IMR-90 (cell line): ENCODE data around the gene SAMD9. TPM values are rescaled to one million over a fixed set of nuclear protein-coding genes. Genes with fewer than 3 reads are reported as not detected.

Experiments used
- ATAC-seq: fragments of 200-7000 bp; cut with Tn5 transposase; 2 replicates; pipeline ENCODE4 v1.9.1; 2020; ENCODE audit warnings: low read depth, mild to moderate bottlenecking, moderate library complexity
- BruUV-seq: library from RNA; stranded (reverse); fragments of 400-500 nt; replicated peaks from 2 replicates; lab custom pipeline; 2021; lab: Mats Ljungman, UMichigan
- CTCF ChIA-PET: fragments of 300-600 bp; formaldehyde crosslinking; extraction: SDS; loops from one replicate; lab custom pipeline; 2021; ENCODE audit warnings: antibody characterized with exemption; lab: Yijun Ruan, JAX
- POLR2A ChIA-PET: fragments of 300-600 bp; sonication (Branson Sonifier 250); formaldehyde crosslinking; loops from one replicate; lab custom pipeline; 2022; ENCODE audit warnings: antibody characterized with exemption; ENCODE audit not compliant: unreplicated experiment; lab: Charles Lee
- DNase-seq: peaks from one replicate; pipeline ENCODE4 v3.0.0; 2013
- H2AFZ ChIP-seq: replicated peaks from 2 replicates; pipeline ENCODE3; 2013; ENCODE audit warnings: low read length, mild to moderate bottlenecking; ENCODE audit not compliant: poor library complexity
- H2AK5ac ChIP-seq: 2 replicates; pipeline ENCODE4 v1.6.1; 2013; ENCODE audit warnings: low read depth, low read length, inconsistent platforms
- H2AK9ac ChIP-seq: replicated peaks from 2 replicates; pipeline ENCODE3; 2013; ENCODE audit warnings: mild to moderate bottlenecking, low read depth, low read length, moderate library complexity; ENCODE audit not compliant: poor library complexity
- H2BK120ac ChIP-seq: 2 replicates; pipeline ENCODE4 v1.6.1; 2013; ENCODE audit warnings: low read depth, low read length, inconsistent platforms
- H2BK15ac ChIP-seq: 3 replicates; pipeline ENCODE4 v1.6.1; 2013; ENCODE audit warnings: low read depth, low read length, inconsistent platforms
- H2BK20ac ChIP-seq: 2 replicates; pipeline ENCODE4 v1.6.1; 2013; ENCODE audit warnings: low read depth, mild to moderate bottlenecking, inconsistent platforms, low read length, moderate library complexity
- H2BK5ac ChIP-seq: 2 replicates; pipeline ENCODE4 v1.6.1; 2013; ENCODE audit warnings: mild to moderate bottlenecking, low read depth, low read length, inconsistent platforms; ENCODE audit not compliant: poor library complexity, severe bottlenecking
- H3K14ac ChIP-seq: replicated peaks from 2 replicates; pipeline ENCODE4 v1.6.1; 2013; ENCODE audit warnings: low read depth, low read length, inconsistent platforms
- H3K18ac ChIP-seq: 2 replicates; pipeline ENCODE4 v1.6.1; 2013; ENCODE audit warnings: low read depth, low read length, control low read depth
- H3K23ac ChIP-seq: 2 replicates; pipeline ENCODE4 v1.6.1; 2013; ENCODE audit warnings: low read depth, low read length, inconsistent platforms
- H3K27ac ChIP-seq: 2 replicates; pipeline ENCODE4 v1.5.1; 2013; ENCODE audit warnings: mild to moderate bottlenecking, control low read depth, low read length; ENCODE audit not compliant: insufficient read depth
- H3K27me3 ChIP-seq: 2 replicates; pipeline ENCODE4 v1.6.1; 2013; ENCODE audit warnings: low read length; ENCODE audit not compliant: control insufficient read depth, insufficient read depth
- H3K36me3 ChIP-seq: 2 replicates; pipeline ENCODE4 v1.6.1; 2013; ENCODE audit warnings: low read length, mixed read lengths; ENCODE audit not compliant: control insufficient read depth, insufficient read depth
- H3K4ac ChIP-seq: 2 replicates; pipeline ENCODE4 v1.6.1; 2013; ENCODE audit warnings: low read depth, low read length, inconsistent platforms
- H3K4me1 ChIP-seq: 2 replicates; pipeline ENCODE4 v1.6.1; 2013; ENCODE audit warnings: low read length, mixed read lengths; ENCODE audit not compliant: control insufficient read depth, insufficient read depth
- H3K4me2 ChIP-seq: 2 replicates; pipeline ENCODE4 v1.6.1; 2013; ENCODE audit warnings: low read depth, mild to moderate bottlenecking, control low read depth, low read length, moderate library complexity
- H3K4me3 ChIP-seq: 2 replicates; pipeline ENCODE4 v1.5.1; 2013; ENCODE audit warnings: low read depth, mild to moderate bottlenecking, control low read depth, low read length, moderate library complexity; ENCODE audit not compliant: insufficient read depth
- H3K56ac ChIP-seq: 2 replicates; pipeline ENCODE4 v1.6.1; 2013; ENCODE audit warnings: low read length, inconsistent platforms; ENCODE audit not compliant: insufficient read depth; ENCODE audit errors: extremely low read depth
- H3K79me1 ChIP-seq, 2 experiments: 2 replicates each; pipeline ENCODE4 v1.6.1; 2013; ENCODE audit warnings: low read length in 2 of 2, inconsistent platforms in 1 of 2, low read depth in 1 of 2
- H3K9ac ChIP-seq: 2 replicates; pipeline ENCODE4 v1.6.1; 2013; ENCODE audit warnings: low read depth, low read length, control low read depth
- H3K9me1 ChIP-seq: 2 replicates; pipeline ENCODE4 v1.6.1; 2013; ENCODE audit warnings: low read length, inconsistent platforms; ENCODE audit not compliant: insufficient read depth
- H3K9me3 ChIP-seq: 2 replicates; pipeline ENCODE4 v1.6.1; 2013; ENCODE audit warnings: low read length; ENCODE audit not compliant: control insufficient read depth, insufficient read depth
- H4K20me1 ChIP-seq: 2 replicates; pipeline ENCODE4 v1.6.1; 2013; ENCODE audit warnings: low read length, inconsistent platforms; ENCODE audit not compliant: insufficient read depth
- H4K5ac ChIP-seq: 2 replicates; pipeline ENCODE4 v1.6.1; 2013; ENCODE audit warnings: mild to moderate bottlenecking, low read depth, low read length, control low read depth
- H4K8ac ChIP-seq, 2 experiments: 2 replicates each; pipeline ENCODE4 v1.6.1; 2013; ENCODE audit warnings: low read depth in 2 of 2, low read length in 2 of 2, control low read depth in 1 of 2, inconsistent platforms in 1 of 2
- H4K91ac ChIP-seq: 2 replicates; pipeline ENCODE4 v1.6.1; 2013; ENCODE audit warnings: low read depth, low read length, inconsistent platforms; ENCODE audit not compliant: insufficient read depth
- CEBPB ChIP-seq: IDR thresholded peaks from 2 replicates; pipeline ENCODE4 v1.6.1; 2012; ENCODE audit warnings: low read depth, low read length, improper control_type of control experiment
- CHD1 ChIP-seq: IDR thresholded peaks from 2 replicates; pipeline ENCODE4 v1.6.1; 2012; ENCODE audit warnings: low read depth, low read length, improper control_type of control experiment
- MXI1 ChIP-seq: IDR thresholded peaks from 2 replicates; pipeline ENCODE4 v1.6.1; 2012; ENCODE audit warnings: low read depth, mild to moderate bottlenecking, low read length, moderate library complexity, borderline replicate concordance
- RAD21 ChIP-seq: IDR thresholded peaks from 2 replicates; pipeline ENCODE4 v1.6.1; 2012; ENCODE audit warnings: low read length, improper control_type of control experiment
- RCOR1 ChIP-seq: IDR thresholded peaks from 2 replicates; pipeline ENCODE4 v1.6.1; 2012; ENCODE audit warnings: mild to moderate bottlenecking, low read length, improper control_type of control experiment; ENCODE audit not compliant: insufficient replicate concordance
- RFX5 ChIP-seq: IDR thresholded peaks from 2 replicates; pipeline ENCODE4 v1.8.0; 2012; ENCODE audit warnings: low read depth, mild to moderate bottlenecking, low read length, moderate library complexity
- WGBS, 2 experiments: methylation state at CpG; one replicate each; pipeline versions ENCODE4 v1.1.5 to v1.1.7; 2013; ENCODE audit warnings: missing lambda C conversion rate in 2 of 2; ENCODE audit not compliant: insufficient read length in 1 of 2; ENCODE audit errors: extremely low coverage in 2 of 2; 5-methylcytosine and 5-hydroxymethylcytosine counted together
- dilution Hi-C: fragments of 300-500 bp; cut with HindIII; formaldehyde crosslinking; loops from one replicate; pipeline ENCODE4 v1.14.3; 2018; ENCODE audit warnings: low sequenced_read_pairs; ENCODE audit not compliant: unreplicated experiment
- in situ Hi-C: fragments of 300-500 bp; cut with MboI; formaldehyde crosslinking; loops from 3 replicates; pipeline ENCODE4 v1.14.3; 2019; ENCODE audit warnings: low sequenced_read_pairs, inconsistent platforms, mixed read lengths
- intact Hi-C: fragments of 100-400 bp; cut with micrococcal nuclease; formaldehyde crosslinking; loops from 2 replicates; pipeline ENCODE4 v1.10.0; 2022
- polyA plus RNA-seq, 3 experiments: library from polyadenylated mRNA; depleted of rRNA; stranded (reverse); fragments of >200 nt; gene quantifications; 2 replicates each; pipeline ENCODE4 v1.2.3, GENCODE V29; 2012; ENCODE audit warnings: low replicate concordance in 1 of 3
- total RNA-seq: library from RNA; depleted of rRNA; stranded (reverse); fragments of >200 nt; gene quantifications from 2 replicates; pipeline ENCODE4 v1.2.3, GENCODE V29; 2012

Gene SAMD9
- total and polyA plus RNA-seq, 2 of the 4 experiments (the other 2 are of a cell fraction) = 1.9 to 9.5 TPM

GRCh38 chr7:93053949-93054943 lies 63.5 kb downstream of the SAMD9 start:
- Histone ChIP-seq H3K4me2 (no peak overlapping the region), H4K20me1 (no peaks in the 10 kb centered on the region), H3K9me3 (no peaks in the 10 kb centered on the region), H4K91ac (peak overlapping the region; percentile 37), H2BK15ac (peak overlapping the region; percentile 79; the same call in 1 of the 3 replicates), H2BK20ac (peak overlapping the region; percentile 76), H2BK5ac (peak overlapping the region; percentile 45), H3K4ac (peak overlapping the region; percentile 82), H3K56ac (no peak overlapping the region), H3K23ac (peak overlapping the region; percentile 24; the same call in 1 of the 2 replicates), H4K5ac (peak overlapping the region; percentile 74), H2AK9ac (peak overlapping the region; percentile 72), H3K9ac (no peak overlapping the region), H4K8ac (peak overlapping the region in 1 of 2 experiments; percentile 61; a peak in 1 of 4 replicates), H2AFZ (no peak overlapping the region), H3K79me1 (peaks cover 0 to 4% of the 10 kb centered on the region in 2 experiments; a peak in 2 of 4 replicates), H3K18ac (peak overlapping the region; percentile 76; the same call in 1 of the 2 replicates), H3K4me1 (no peaks in the 10 kb centered on the region), H2AK5ac (peak overlapping the region; percentile 98), H3K27me3 (no peaks in the 10 kb centered on the region; the same call in 1 of the 2 replicates), H3K27ac (no peak overlapping the region), H2BK120ac (peak overlapping the region; percentile 76; the same call in 1 of the 2 replicates), H3K36me3 (no peaks in the 10 kb centered on the region), H3K9me1 (peaks cover 2% of the 10 kb centered on the region; the same call in 1 of the 2 replicates), H3K4me3 (no peak overlapping the region), H3K14ac (peak overlapping the region; percentile 25; the same call in 1 of the 2 replicates)
- in situ Hi-C loops = loop anchor here (5.0 kb wide), 3 partner anchors 222 to 432 kb away; no protein-coding TSS in a partner anchor
- no CpG with 5 or more reads among the region's 8 CpGs for WGBS, 2 experiments
- ATAC-seq (no peak), DNase-seq (no peak)
- no TSS peak for BruUV-seq
- ChIA-PET CTCF (no interaction called here), POLR2A (no interaction called here)
- TF ChIP-seq CEBPB (no peak), RFX5 (no peak), CHD1 (no peak), MXI1 (no peak), RCOR1 (no peak), RAD21 (no peak)
- dilution Hi-C loops = no loop called here
- intact Hi-C loops = loop anchor here (2.0 to 10.0 kb wide), 3 partner anchors 41 to 149 kb away; no protein-coding TSS in a partner anchor
